H1 (cell line): ENCODE measurements around the gene SEC24C. TPM values are rescaled to one million over a fixed set of nuclear protein-coding genes. Genes with fewer than 3 reads are reported as not detected.

Experiments used
- CTCF ChIA-PET: fragments of 300-600 bp; sonication (Branson Sonifier 250); formaldehyde crosslinking; loops from one replicate; lab custom pipeline; 2021; ENCODE audit not compliant: partially characterized antibody; lab: Charles Lee
- POLR2A ChIA-PET: fragments of 300-600 bp; sonication (Branson Sonifier 250); formaldehyde crosslinking; loops from one replicate; lab custom pipeline; 2021; ENCODE audit warnings: inconsistent platforms; ENCODE audit not compliant: partially characterized antibody; lab: Charles Lee
- DNase-seq, 2 experiments: peaks; one replicate each; pipeline versions ENCODE4 v3.0.0 to v3.0.0-alpha.2; 2010 to 2022; ENCODE audit warnings: low spot score in 2 of 2, low read depth in 1 of 2, mixed read lengths in 1 of 2
- FAIRE-seq: peaks from 2 replicates; lab custom pipeline; 2011; peaks lifted over from hg19 to GRCh38; lab: Jason Lieb, UNC
- H2AFZ ChIP-seq: 2 replicates; pipeline ENCODE4 v1.8.1; 2012; ENCODE audit warnings: low read length, inconsistent platforms
- H2AK5ac ChIP-seq: 2 replicates; pipeline ENCODE4 v1.6.1; 2013; ENCODE audit warnings: low read depth, low read length
- H2BK120ac ChIP-seq: replicated peaks from 2 replicates; pipeline ENCODE3; 2013; ENCODE audit warnings: low read depth, low read length, inconsistent platforms
- H2BK12ac ChIP-seq: 2 replicates; pipeline ENCODE4 v1.6.1; 2013; ENCODE audit warnings: low read depth, low read length
- H2BK15ac ChIP-seq: 2 replicates; pipeline ENCODE4 v1.6.1; 2013; ENCODE audit warnings: low read length
- H2BK20ac ChIP-seq: 2 replicates; pipeline ENCODE4 v1.6.1; 2013; ENCODE audit warnings: low read length
- H2BK5ac ChIP-seq: 2 replicates; pipeline ENCODE4 v1.6.1; 2013; ENCODE audit warnings: low read depth, low read length
- H3K14ac ChIP-seq: 2 replicates; pipeline ENCODE4 v1.6.1; 2013; ENCODE audit warnings: inconsistent platforms; ENCODE audit not compliant: insufficient read length
- H3K18ac ChIP-seq: 2 replicates; pipeline ENCODE4 v1.6.1; 2013; ENCODE audit warnings: low read length; ENCODE audit errors: extremely low read depth
- H3K23ac ChIP-seq: 2 replicates; pipeline ENCODE4 v1.6.1; 2013; ENCODE audit warnings: inconsistent platforms; ENCODE audit not compliant: insufficient read length
- H3K23me2 ChIP-seq: 2 replicates; pipeline ENCODE4 v1.6.1; 2013; ENCODE audit warnings: low read depth, low read length
- H3K27ac ChIP-seq: 2 replicates; pipeline ENCODE4 v1.6.1; 2011; ENCODE audit warnings: low read depth, low read length, inconsistent platforms
- H3K27me3 ChIP-seq, 4 experiments: replicated peaks in 1 of 4; 1 replicate in 1 of 4; 2 replicates in 3 of 4; pipeline versions ENCODE4 v1.6.1 to v1.8.1; 2011 to 2013; ENCODE audit warnings: low read length in 3 of 4, mild to moderate bottlenecking in 3 of 4, inconsistent platforms in 2 of 4, mixed read lengths in 2 of 4, moderate library complexity in 1 of 4; ENCODE audit not compliant: control insufficient read depth in 3 of 4, insufficient read depth in 3 of 4; ENCODE audit errors: extremely low read depth in 1 of 4
- H3K36me3 ChIP-seq, 4 experiments: 2 replicates each; pipeline versions ENCODE4 v1.6.1 to v1.8.1; 2011 to 2013; ENCODE audit warnings: mild to moderate bottlenecking in 4 of 4, low read length in 3 of 4, moderate library complexity in 2 of 4, control low read depth in 1 of 4, inconsistent platforms in 1 of 4; ENCODE audit not compliant: insufficient read depth in 4 of 4, control insufficient read depth in 2 of 4
- H3K4ac ChIP-seq: replicated peaks from 2 replicates; pipeline ENCODE3; 2013; ENCODE audit warnings: low read length, low read depth, mixed read lengths, inconsistent platforms; ENCODE audit not compliant: insufficient read length
- H3K4me1 ChIP-seq, 4 experiments: replicated peaks in 1 of 4; 1 replicate in 1 of 4; 2 replicates in 3 of 4; pipeline versions ENCODE4 v1.6.1 to v1.8.1; 2011 to 2013; ENCODE audit warnings: low read length in 3 of 4, inconsistent platforms in 2 of 4, mixed read lengths in 1 of 4; ENCODE audit not compliant: insufficient read depth in 4 of 4, control insufficient read depth in 3 of 4
- H3K4me2 ChIP-seq, 2 experiments: 2 replicates each; pipeline versions ENCODE4 v1.6.1 to v1.8.1; 2011 to 2013; ENCODE audit warnings: low read depth in 2 of 2, low read length in 2 of 2, control low read depth in 1 of 2, inconsistent platforms in 1 of 2, mild to moderate bottlenecking in 1 of 2; ENCODE audit not compliant: insufficient read depth in 1 of 2
- H3K4me3 ChIP-seq, 4 experiments: fragments of 200-600, 300-600 bp in 1 of 4; sonication (generic), shearing (Covaris generic), sonication (Bioruptor Twin) in 1 of 4; 2 replicates each; pipeline versions ENCODE4 v1.5.1 to v1.8.1; 2011 to 2016; ENCODE audit warnings: low read length in 4 of 4, low read depth in 3 of 4, control low read depth in 2 of 4, inconsistent platforms in 2 of 4, mild to moderate bottlenecking in 2 of 4, mixed read lengths in 1 of 4, moderate library complexity in 1 of 4; ENCODE audit not compliant: insufficient read depth in 2 of 4; ENCODE audit errors: extremely low read depth in 1 of 4
- H3K56ac ChIP-seq: replicated peaks from 2 replicates; pipeline ENCODE3; 2013; ENCODE audit warnings: low read depth, mild to moderate bottlenecking, mixed read lengths, low read length, inconsistent platforms; ENCODE audit not compliant: insufficient read length
- H3K79me1 ChIP-seq: 2 replicates; pipeline ENCODE4 v1.6.1; 2013; ENCODE audit warnings: low read depth, low read length, control low read depth
- H3K79me2 ChIP-seq, 2 experiments: 2 replicates each; pipeline versions ENCODE4 v1.6.1 to v1.8.1; 2012 to 2013; ENCODE audit warnings: low read length in 2 of 2, mild to moderate bottlenecking in 2 of 2, inconsistent platforms in 1 of 2; ENCODE audit not compliant: insufficient read depth in 2 of 2, control insufficient read depth in 1 of 2
- H3K9ac ChIP-seq, 4 experiments: replicated peaks in 1 of 4; 1 replicate in 1 of 4; 2 replicates in 3 of 4; pipeline versions ENCODE4 v1.6.1 to v1.8.1; 2011 to 2013; ENCODE audit warnings: low read depth in 3 of 4, low read length in 3 of 4, control low read depth in 2 of 4, mild to moderate bottlenecking in 2 of 4, moderate library complexity in 2 of 4, inconsistent platforms in 1 of 4; ENCODE audit errors: extremely low read depth in 1 of 4
- H3K9me3 ChIP-seq, 2 experiments: 2 replicates each; pipeline versions ENCODE4 v1.6.1 to v1.8.1; 2012 to 2013; ENCODE audit warnings: mild to moderate bottlenecking in 2 of 2, moderate library complexity in 2 of 2, control low read depth in 1 of 2, inconsistent platforms in 1 of 2, low read depth in 1 of 2, low read length in 1 of 2, mixed read lengths in 1 of 2; ENCODE audit not compliant: insufficient read depth in 2 of 2
- H4K20me1 ChIP-seq, 2 experiments: replicated peaks in 1 of 2; 2 replicates each; pipeline versions ENCODE3 to v1.8.1; 2011 to 2013; ENCODE audit warnings: inconsistent platforms in 2 of 2, low read length in 2 of 2, mild to moderate bottlenecking in 1 of 2; ENCODE audit not compliant: insufficient read depth in 2 of 2, control insufficient read depth in 1 of 2
- H4K5ac ChIP-seq: 2 replicates; pipeline ENCODE4 v1.6.1; 2013; ENCODE audit warnings: low read length, low read depth, mixed read lengths, inconsistent platforms; ENCODE audit not compliant: insufficient read length
- H4K8ac ChIP-seq: 2 replicates; pipeline ENCODE4 v1.8.0; 2013; ENCODE audit warnings: mild to moderate bottlenecking, moderate library complexity, low read length, inconsistent platforms; ENCODE audit not compliant: insufficient read depth; ENCODE audit errors: extremely low read depth
- H4K91ac ChIP-seq: replicated peaks from 2 replicates; pipeline ENCODE3; 2013; ENCODE audit warnings: low read length, mixed read lengths, inconsistent platforms; ENCODE audit not compliant: insufficient read length
- BACH1 ChIP-seq: IDR thresholded peaks from 2 replicates; pipeline ENCODE4 v1.6.1; 2012; ENCODE audit warnings: low read length, improper control_type of control experiment
- CBX8 ChIP-seq: fragments of 300-800, 300-1000 bp; sonication (generic); IDR thresholded peaks from 2 replicates; pipeline ENCODE4 v1.7.1; 2016; ENCODE audit warnings: low read depth, low read length, borderline replicate concordance
- NRF1 ChIP-seq: IDR thresholded peaks from 2 replicates; pipeline ENCODE4 v1.6.1; 2011; ENCODE audit warnings: mild to moderate bottlenecking, low read depth, low read length, improper control_type of control experiment
- SP2 ChIP-seq: IDR thresholded peaks from 2 replicates; pipeline ENCODE4 v1.6.1; 2012; ENCODE audit warnings: mild to moderate bottlenecking, low read length, inconsistent platforms
- WGBS, 2 experiments: shearing (Covaris generic) in 1 of 2; methylation state at CpG; one replicate each; pipeline versions ENCODE4 v1.1.6 to v1.1.7; 2013 to 2015; ENCODE audit warnings: low lambda C conversion rate in 2 of 2, mixed read lengths in 2 of 2, inconsistent platforms in 1 of 2, low coverage in 1 of 2, missing lambda C conversion rate in 1 of 2; ENCODE audit not compliant: insufficient replicate concordance in 2 of 2, insufficient coverage in 1 of 2, insufficient read length in 1 of 2; ENCODE audit errors: extremely low coverage in 1 of 2, missing lambda C conversion rate in 1 of 2; 5-methylcytosine and 5-hydroxymethylcytosine counted together
- polyA plus RNA-seq, 7 experiments: library from polyadenylated mRNA; depleted of rRNA in 3 of 7; stranded (reverse) in 5 of 7; unstranded in 2 of 7; fragments of >200 nt in 5 of 7; fragments of 200-250 nt in 2 of 7; gene quantifications; 1 replicate in 5 of 7; 2 replicates in 1 of 7; 4 replicates in 1 of 7; pipeline versions ENCODE4 v1.2.1 to v1.2.3, GENCODE V29; 2011 to 2013; ENCODE audit warnings: missing spikeins in 2 of 7, mixed read lengths in 2 of 7
- total RNA-seq: library from RNA; stranded (reverse); fragmentation: NEBNext Ultra II Directional; extraction: Animal tissue kit (Norgen Biotek cat#: 25700); gene quantifications from 2 replicates; pipeline ENCODE4 v1.2.1, GENCODE V29; 2021

Gene SEC24C
- total and polyA plus RNA-seq, 2 of the 8 experiments (the other 6 are each of a cell fraction or from before 2014, with no cell fraction given) = 63.2 to 67.4 TPM

DNA sequence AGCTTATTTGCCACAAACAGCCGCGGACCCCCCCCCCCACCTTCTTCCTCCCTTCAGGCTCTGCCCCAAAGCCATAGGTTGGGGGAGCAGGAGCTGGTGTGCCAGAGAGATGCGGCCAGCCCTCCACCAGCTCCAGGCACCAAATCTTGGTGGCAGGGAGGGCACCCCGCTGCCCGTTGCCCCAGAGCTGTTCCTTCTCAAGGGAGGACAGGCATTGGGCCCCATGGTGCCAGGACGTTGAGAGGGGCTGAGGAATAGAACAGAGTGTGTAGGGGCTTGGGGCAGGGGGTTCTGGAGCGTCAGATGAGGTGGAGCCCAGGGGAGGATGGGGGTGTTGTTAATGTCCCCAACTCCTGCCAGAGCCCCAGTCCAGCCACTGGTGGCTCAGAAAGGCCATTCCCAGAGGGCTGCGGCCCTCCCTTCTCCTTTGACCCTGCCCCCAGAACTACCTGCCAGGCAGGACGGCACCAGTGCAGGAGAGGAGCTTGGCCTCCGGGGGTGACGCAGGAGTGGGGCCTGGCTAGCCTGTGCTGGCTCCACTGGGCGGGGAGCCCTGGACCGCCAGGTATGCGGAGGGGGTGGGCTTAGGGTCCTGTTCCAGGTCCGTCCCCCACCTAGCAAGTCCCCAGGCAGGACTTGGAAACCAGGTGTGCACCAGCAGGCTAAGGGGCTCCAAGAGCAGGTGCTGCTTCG, 10.0 kb upstream of the SEC24C start:
- no peak overlapping the region for H4K91ac ChIP-seq
- H2BK20ac ChIP-seq = no peak overlapping the region
- no peak overlapping the region for H2AK5ac ChIP-seq
- H3K4me2 ChIP-seq = no peak overlapping the region
- no peak overlapping the region for H3K4ac ChIP-seq
- no peaks in the 10 kb centered on the region for H3K27me3 ChIP-seq
- no peak overlapping the region for H3K23ac ChIP-seq
- no peak overlapping the region for H4K8ac ChIP-seq
- H2BK12ac ChIP-seq = no peak overlapping the region
- H3K14ac ChIP-seq = no peak overlapping the region
- no peak overlapping the region for H3K18ac ChIP-seq
- no peak overlapping the region for H4K5ac ChIP-seq
- H2BK120ac ChIP-seq = no peak overlapping the region
- ChIA-PET CTCF (interaction anchor here (0.6 kb wide), 1 partner anchor 18 kb away, joined by 3 read pairs; no protein-coding TSS in a partner anchor), POLR2A (interaction anchor here (0.5 to 8.3 kb wide), 6 partner anchors 8 to 67 kb away, joined by 3 to 124 read pairs (median 4); partner anchors contain the start of genes CHCHD1 and SEC24C)
- no peak overlapping the region for H3K56ac ChIP-seq
- no peak overlapping the region for H2BK5ac ChIP-seq
- no peak overlapping the region for H3K27ac ChIP-seq
- H3K9ac ChIP-seq = no peak overlapping the region
- H2AFZ ChIP-seq = no peak overlapping the region
- no peak overlapping the region for H2BK15ac ChIP-seq
- H3K4me3 ChIP-seq = no peak overlapping the region
- TF ChIP-seq SP2 (no peak), CBX8 (no peak), NRF1 (no peak), BACH1 (no peak)
- DNase-seq (no peak), FAIRE-seq (no peak)
- H3K23me2 ChIP-seq = 0 out of 2 replicates have a peak, but pooled peaks cover 2% of the 10 kb centered on the region
- peaks cover 4% of the 10 kb centered on the region; the same call in 1 of the 2 replicates for H3K79me1 ChIP-seq
- H3K79me2 ChIP-seq = peaks cover 0 to 12% of the 10 kb centered on the region in 2 experiments; a peak in 1 of 4 replicates
- H3K9me3 ChIP-seq = no peaks in the 10 kb centered on the region
- no peaks in the 10 kb centered on the region for H3K4me1 ChIP-seq
- WGBS, 2 experiments = 88% methylated on average over 14 of the region's 16 CpGs; no CpG with 5 or more reads in 1 of the 2 experiments
- H4K20me1 ChIP-seq = no peaks in the 10 kb centered on the region
- H3K36me3 ChIP-seq = peaks cover 0 to 10% (median 3%) of the 10 kb centered on the region in 4 experiments; a peak in 4 of 8 replicates
